OCI-LY1 (cell line): ENCODE results near the gene CHMP4B.

ENCODE experiments used
- H2AFZ ChIP-seq: fragments of 200-600 bp; sonication (generic), shearing (Covaris generic); 2 replicates; pipeline ENCODE4 v1.6.0; 2014; ENCODE audit warnings: antibody characterized with exemption, mild to moderate bottlenecking, low read length
- H3F3A ChIP-seq: fragments of 200-600 bp; sonication (generic), shearing (Covaris generic); 2 replicates; pipeline ENCODE4 v1.6.0; 2014; ENCODE audit warnings: mild to moderate bottlenecking, antibody characterized with exemption, low read length, moderate library complexity; ENCODE audit not compliant: insufficient read depth
- H3K27ac ChIP-seq: fragments of 200-600 bp; sonication (generic); 2 replicates; pipeline ENCODE4 v1.5.1; 2014; ENCODE audit warnings: low read length, mixed run types, mild to moderate bottlenecking, low read depth; ENCODE audit not compliant: poor library complexity, severe bottlenecking
- H3K27me3 ChIP-seq: fragments of 200-600 bp; sonication (generic); 2 replicates; pipeline ENCODE4 v1.6.0; 2014; ENCODE audit warnings: antibody characterized with exemption, mild to moderate bottlenecking, low read length, moderate library complexity; ENCODE audit not compliant: insufficient read depth
- H3K36me3 ChIP-seq: fragments of 200-600 bp; sonication (generic); 2 replicates; pipeline ENCODE4 v1.6.1; 2014; ENCODE audit warnings: mild to moderate bottlenecking, antibody characterized with exemption, low read length, moderate library complexity, mixed read lengths; ENCODE audit not compliant: insufficient read depth
- H3K4me1 ChIP-seq: fragments of 200-600 bp; sonication (generic); 2 replicates; pipeline ENCODE4 v1.5.1; 2014; ENCODE audit warnings: mild to moderate bottlenecking, low read length, moderate library complexity; ENCODE audit not compliant: insufficient read depth, severe bottlenecking
- H3K4me2 ChIP-seq: fragments of 200-600 bp; sonication (generic), shearing (Covaris generic); 2 replicates; pipeline ENCODE4 v1.6.1; 2014; ENCODE audit warnings: low read length
- H3K4me3 ChIP-seq: fragments of 200-600 bp; sonication (generic); 2 replicates; pipeline ENCODE4 v1.5.1; 2014; ENCODE audit warnings: low read length, low read depth, mild to moderate bottlenecking, mixed read lengths; ENCODE audit not compliant: poor library complexity, severe bottlenecking
- H3K79me2 ChIP-seq: fragments of 200-600 bp; shearing (Covaris generic); 2 replicates; pipeline ENCODE4 v1.6.1; 2016; ENCODE audit warnings: mixed run types, low read length, mixed read lengths; ENCODE audit not compliant: insufficient read depth
- H3K9ac ChIP-seq: fragments of 200-600 bp; sonication (generic), shearing (Covaris generic); 2 replicates; pipeline ENCODE4 v1.6.1; 2014; ENCODE audit warnings: mild to moderate bottlenecking, low read length, mixed read lengths
- H3K9me2 ChIP-seq: fragments of 200-600 bp; sonication (generic), shearing (Covaris generic); 2 replicates; pipeline ENCODE4 v1.6.1; 2014; ENCODE audit warnings: low read depth, mild to moderate bottlenecking, low read length, mixed read lengths
- H3K9me3 ChIP-seq: fragments of 200-600 bp; shearing (Covaris generic); 2 replicates; pipeline ENCODE4 v1.6.1; 2014; ENCODE audit warnings: low read length, mixed read lengths
- H4K20me1 ChIP-seq: fragments of 200-600 bp; sonication (generic), shearing (Covaris generic); 2 replicates; pipeline ENCODE4 v1.6.0; 2016; ENCODE audit warnings: mild to moderate bottlenecking, low read length; ENCODE audit not compliant: insufficient read depth
- EZH2 ChIP-seq: fragments of 200-600 bp; sonication (generic), shearing (Covaris generic); IDR thresholded peaks from 2 replicates; pipeline ENCODE4 v1.8.0; 2017; ENCODE audit warnings: borderline replicate concordance, mixed run types, mild to moderate bottlenecking, antibody characterized with exemption, low read length, moderate library complexity, mixed read lengths
- TF ChIP-seq, protein P1 (sequence below): fragments of 200-600 bp; sonication (generic), shearing (Covaris generic); IDR thresholded peaks from 2 replicates; pipeline ENCODE4 v1.5.1; 2017; ENCODE audit warnings: mild to moderate bottlenecking, antibody characterized with exemption, low read length, moderate library complexity, mixed read lengths

The CHMP4B gene

DNA sequence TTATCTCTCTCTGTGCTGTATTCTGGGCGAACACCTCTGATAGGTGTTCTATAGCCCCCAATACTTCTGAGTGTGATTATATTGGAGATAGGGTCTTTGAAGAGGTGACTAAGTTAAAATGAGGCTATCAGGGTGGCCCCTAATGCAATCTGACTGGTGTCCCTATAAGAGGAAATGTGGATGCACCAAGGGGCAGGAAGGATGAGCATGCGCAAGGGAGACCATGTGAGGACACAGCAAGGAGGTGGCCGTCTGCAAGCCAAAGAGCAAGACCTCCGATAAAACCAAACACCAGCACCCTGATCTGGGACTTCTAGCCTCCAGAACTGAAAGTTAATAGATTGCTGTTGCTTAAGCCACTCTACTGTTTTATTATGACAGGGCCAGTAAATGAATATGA lies 69.2 kb downstream of the CHMP4B start:
- no peaks in the 10 kb centered on the region for H3K27me3 ChIP-seq
- H3K36me3 ChIP-seq: no peaks in the 10 kb centered on the region
- peaks cover 47% of the 10 kb centered on the region for H3K4me1 ChIP-seq
- H3K9me2 ChIP-seq: no peaks in the 10 kb centered on the region
- no peak overlapping the region for H2AFZ ChIP-seq
- H3K79me2 ChIP-seq: no peaks in the 10 kb centered on the region
- no peaks in the 10 kb centered on the region for H4K20me1 ChIP-seq
- no peaks in the 10 kb centered on the region for H3F3A ChIP-seq
- no peak for TF ChIP-seq EZH2
- TF ChIP-seq, protein P1, sequence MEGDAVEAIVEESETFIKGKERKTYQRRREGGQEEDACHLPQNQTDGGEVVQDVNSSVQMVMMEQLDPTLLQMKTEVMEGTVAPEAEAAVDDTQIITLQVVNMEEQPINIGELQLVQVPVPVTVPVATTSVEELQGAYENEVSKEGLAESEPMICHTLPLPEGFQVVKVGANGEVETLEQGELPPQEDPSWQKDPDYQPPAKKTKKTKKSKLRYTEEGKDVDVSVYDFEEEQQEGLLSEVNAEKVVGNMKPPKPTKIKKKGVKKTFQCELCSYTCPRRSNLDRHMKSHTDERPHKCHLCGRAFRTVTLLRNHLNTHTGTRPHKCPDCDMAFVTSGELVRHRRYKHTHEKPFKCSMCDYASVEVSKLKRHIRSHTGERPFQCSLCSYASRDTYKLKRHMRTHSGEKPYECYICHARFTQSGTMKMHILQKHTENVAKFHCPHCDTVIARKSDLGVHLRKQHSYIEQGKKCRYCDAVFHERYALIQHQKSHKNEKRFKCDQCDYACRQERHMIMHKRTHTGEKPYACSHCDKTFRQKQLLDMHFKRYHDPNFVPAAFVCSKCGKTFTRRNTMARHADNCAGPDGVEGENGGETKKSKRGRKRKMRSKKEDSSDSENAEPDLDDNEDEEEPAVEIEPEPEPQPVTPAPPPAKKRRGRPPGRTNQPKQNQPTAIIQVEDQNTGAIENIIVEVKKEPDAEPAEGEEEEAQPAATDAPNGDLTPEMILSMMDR: no peak
- H3K9ac ChIP-seq: no peak overlapping the region
- no peak overlapping the region for H3K4me2 ChIP-seq
- no peak overlapping the region for H3K4me3 ChIP-seq
- peak overlapping the region; percentile 95 for H3K27ac ChIP-seq
- 0 out of 2 replicates have a peak, but pooled peaks cover 3% of the 10 kb centered on the region for H3K9me3 ChIP-seq

GRCh38 chr20:33881989-33882388 lies 70.8 kb downstream of the CHMP4B start:
- TF ChIP-seq, protein P1: no peak
- TF ChIP-seq EZH2: no peak
- Histone ChIP-seq H4K20me1 (no peaks in the 10 kb centered on the region), H3K4me3 (no peak overlapping the region), H3K4me2 (peak overlapping the region; percentile 24; the same call in 1 of the 2 replicates), H3F3A (no peaks in the 10 kb centered on the region), H3K9me3 (0 out of 2 replicates have a peak, but pooled peaks cover 3% of the 10 kb centered on the region), H3K79me2 (no peaks in the 10 kb centered on the region), H3K4me1 (peaks cover 43% of the 10 kb centered on the region), H3K9me2 (no peaks in the 10 kb centered on the region), H3K27ac (peak overlapping the region; percentile 95), H3K36me3 (no peaks in the 10 kb centered on the region), H2AFZ (no peak overlapping the region), H3K27me3 (no peaks in the 10 kb centered on the region), H3K9ac (peak overlapping the region; percentile 53)

- H3K9ac ChIP-seq: no peak overlapping the region; the same call in 1 of the 2 replicates
- H3K4me2 ChIP-seq: peak overlapping the region; percentile 9; the same call in 1 of the 2 replicates
These were observed 71.3 kb downstream of the CHMP4B start for GRCh38 chr20:33882481-33882880.

More at GRCh38 chr20:33882481-33882880, 71.3 kb downstream of the CHMP4B start:
- Histone ChIP-seq H2AFZ (no peak overlapping the region), H3K27me3 (no peaks in the 10 kb centered on the region), H3K4me3 (no peak overlapping the region), H3K27ac (peak overlapping the region; percentile 95), H3K36me3 (no peaks in the 10 kb centered on the region), H3K9me2 (no peaks in the 10 kb centered on the region), H3F3A (no peaks in the 10 kb centered on the region), H3K79me2 (no peaks in the 10 kb centered on the region), H3K4me1 (peaks cover 43% of the 10 kb centered on the region), H4K20me1 (no peaks in the 10 kb centered on the region), H3K9me3 (0 out of 2 replicates have a peak, but pooled peaks cover 3% of the 10 kb centered on the region)
- TF ChIP-seq, protein P1: no peak
- TF ChIP-seq EZH2: no peak
